IPS-18c (cell line): ENCODE results near the gene COMMD8.
"Not testable (repeated sequence)": the region's sequence is repeated elsewhere in the genome, so short reads cannot be mapped to it uniquely, and the experiment has no call there.

Experiments
- H3K4me3 ChIP-seq: 2 replicates; pipeline ENCODE4 v1.7.0; 2013; ENCODE audit warnings: low read depth, mild to moderate bottlenecking, low read length, moderate library complexity; ENCODE audit not compliant: insufficient read depth
- H3K9me3 ChIP-seq: one replicate; pipeline ENCODE4 v1.6.1; 2013; ENCODE audit warnings: mild to moderate bottlenecking, low read length, moderate library complexity; ENCODE audit not compliant: control insufficient read depth, insufficient read depth

Gene COMMD8

DNA sequence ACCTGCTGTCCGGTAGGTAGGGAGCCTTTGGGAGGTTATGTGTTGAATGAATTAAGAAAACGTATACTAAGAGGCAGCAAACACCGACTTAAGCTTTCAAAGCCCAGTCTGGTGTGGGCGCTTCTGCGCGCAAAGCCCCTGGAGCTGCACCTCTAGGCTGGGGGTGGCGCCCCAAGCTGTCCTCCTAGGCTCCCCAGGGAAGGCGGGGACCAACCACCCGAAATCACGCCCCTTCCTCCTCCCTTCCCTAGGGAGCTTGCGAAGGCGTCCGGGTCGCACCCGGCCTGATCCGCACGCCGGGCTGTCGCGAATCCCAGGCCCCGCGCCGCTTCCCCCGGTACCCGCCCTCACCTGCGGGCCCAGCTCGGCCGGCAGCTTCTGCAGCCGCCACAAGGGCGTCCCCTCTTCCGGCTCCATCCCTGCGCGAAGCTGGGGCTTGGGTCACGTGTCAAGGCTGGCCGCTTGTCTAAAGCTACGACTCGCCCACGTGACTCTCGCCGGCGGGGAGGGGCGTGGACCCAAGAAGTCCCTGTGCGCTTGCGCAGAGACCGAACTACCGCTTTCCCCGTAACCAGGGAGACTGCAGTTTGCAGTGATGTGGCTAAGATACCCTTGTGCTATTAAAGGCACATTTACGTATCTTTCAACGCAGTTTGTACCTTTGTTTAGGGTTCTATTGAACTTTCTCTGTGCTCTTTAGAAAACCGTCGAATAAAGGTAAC, at the start of gene COMMD8:
Gene COMMD8, minus strand, starts transcription at position 468 of the 722 bp plus-strand sequence. Its CDS starts 51 bp downstream, at position 417.
- peak within 1 kb of the TSS; percentile 67 for H3K4me3 ChIP-seq
- no peaks in the 10 kb centered on the region for H3K9me3 ChIP-seq

DNA sequence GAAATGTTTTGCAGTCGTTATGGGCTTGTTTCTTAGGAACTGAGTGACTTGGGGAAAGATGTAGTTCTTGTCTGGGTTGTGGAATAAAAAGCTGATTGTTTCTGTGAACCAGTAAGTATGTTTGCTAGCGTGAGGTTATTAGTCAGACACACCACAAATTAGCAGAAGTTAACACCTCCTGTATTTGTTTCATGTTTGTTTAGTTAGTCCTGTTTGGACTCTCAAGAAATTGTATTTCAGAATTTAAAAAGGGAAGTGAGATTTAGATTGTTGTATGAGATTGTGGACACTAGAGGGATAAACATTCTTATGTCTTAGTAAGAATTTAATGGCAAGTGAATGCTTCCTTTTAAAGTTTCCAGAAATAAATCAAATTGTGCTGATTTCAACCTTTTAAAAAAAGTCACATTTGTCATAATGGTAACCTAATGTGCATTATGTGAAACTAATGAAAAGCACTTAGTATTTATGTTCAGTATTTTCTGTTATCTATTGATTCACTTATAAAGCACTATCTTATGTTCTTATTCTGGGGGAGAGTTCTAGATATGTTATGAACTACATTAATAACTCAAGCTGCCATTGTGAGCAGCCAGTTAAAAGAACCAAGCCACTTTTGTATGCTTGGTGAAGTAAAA, 47.1 kb upstream of the COMMD8 start:
- Histone ChIP-seq H3K4me3 (no peak overlapping the region), H3K9me3 (no peaks in the 10 kb centered on the region)

GRCh38 chr4:47505666-47506065, 42.2 kb upstream of the COMMD8 start:
- Histone ChIP-seq H3K4me3 (no peak overlapping the region), H3K9me3 (no peaks in the 10 kb centered on the region)

DNA sequence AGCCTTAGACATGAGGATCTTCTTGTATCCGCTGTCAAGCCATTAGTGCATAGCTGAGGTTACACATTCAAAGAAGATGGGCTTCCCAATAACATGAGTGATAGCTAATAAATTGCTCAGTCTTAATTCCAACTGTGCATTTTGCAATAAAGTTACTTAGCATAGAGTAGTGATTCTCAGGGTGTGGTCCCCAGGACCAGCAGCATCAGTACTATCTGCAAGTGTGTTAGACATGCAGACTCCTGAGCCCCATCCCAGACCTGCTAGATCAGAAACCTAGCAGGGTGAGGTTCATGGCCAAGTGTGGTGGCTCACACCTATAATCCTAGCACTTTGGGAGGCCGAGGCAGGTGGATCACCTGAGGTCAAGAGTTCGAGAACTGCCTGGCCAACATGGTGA, 41.6 kb upstream of the COMMD8 start:
- Histone ChIP-seq H3K9me3 (no peaks in the 10 kb centered on the region), H3K4me3 (no peak overlapping the region)

- Histone ChIP-seq H3K4me3 (no peak overlapping the region), H3K9me3 (no peaks in the 10 kb centered on the region)
These were observed 37.3 kb upstream of the COMMD8 start for GRCh38 chr4:47500776-47501175.

- no peak overlapping the region for H3K4me3 ChIP-seq
These were observed 36.2 kb upstream of the COMMD8 start for GRCh38 chr4:47499700-47500099.

GRCh38 chr4:47498899-47499298, 35.4 kb upstream of the COMMD8 start:
- no peak overlapping the region for H3K4me3 ChIP-seq
- H3K9me3 ChIP-seq = no peaks in the 10 kb centered on the region

More at GRCh38 chr4:47499700-47500099, 36.2 kb upstream of the COMMD8 start:
- H3K9me3 ChIP-seq = no peaks in the 10 kb centered on the region

GRCh38 chr4:47494124-47494430, 30.6 kb upstream of the COMMD8 start:
- Histone ChIP-seq H3K9me3 (no peaks in the 10 kb centered on the region), H3K4me3 (no peak overlapping the region)

GRCh38 chr4:47493238-47494123, 30.0 kb upstream of the COMMD8 start:
- no peak overlapping the region for H3K4me3 ChIP-seq

GRCh38 chr4:47490550-47490949, 27.0 kb upstream of the COMMD8 start:
- H3K9me3 ChIP-seq = no peaks in the 10 kb centered on the region
- H3K4me3 ChIP-seq = no peak overlapping the region

More at GRCh38 chr4:47493238-47494123, 30.0 kb upstream of the COMMD8 start:
- H3K9me3 ChIP-seq = no peaks in the 10 kb centered on the region

- Histone ChIP-seq H3K4me3 (no peak overlapping the region), H3K9me3 (peaks cover 2% of the 10 kb centered on the region)
These were observed 25.2 kb upstream of the COMMD8 start for GRCh38 chr4:47488706-47489105.

DNA sequence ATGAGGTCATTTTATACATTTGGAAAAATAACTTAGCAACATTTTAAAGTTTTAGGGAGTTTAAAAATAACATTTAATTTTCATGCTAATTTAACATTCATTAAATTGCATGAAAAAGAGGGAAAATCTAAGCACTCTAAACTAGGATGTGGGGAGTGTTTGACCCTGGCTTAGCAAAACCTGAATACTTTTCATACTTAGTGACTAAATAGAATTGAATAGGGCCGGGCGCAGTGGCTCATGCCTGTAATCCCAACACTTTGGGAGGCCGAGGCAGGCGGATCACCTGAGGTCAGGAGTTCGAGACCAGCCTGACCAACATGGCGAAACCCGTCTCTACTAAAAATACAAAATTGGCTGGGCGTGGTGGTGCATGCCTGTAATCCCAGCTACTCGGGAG, 23.2 kb upstream of the COMMD8 start:
- not testable (repeated sequence) for H3K4me3 ChIP-seq

DNA sequence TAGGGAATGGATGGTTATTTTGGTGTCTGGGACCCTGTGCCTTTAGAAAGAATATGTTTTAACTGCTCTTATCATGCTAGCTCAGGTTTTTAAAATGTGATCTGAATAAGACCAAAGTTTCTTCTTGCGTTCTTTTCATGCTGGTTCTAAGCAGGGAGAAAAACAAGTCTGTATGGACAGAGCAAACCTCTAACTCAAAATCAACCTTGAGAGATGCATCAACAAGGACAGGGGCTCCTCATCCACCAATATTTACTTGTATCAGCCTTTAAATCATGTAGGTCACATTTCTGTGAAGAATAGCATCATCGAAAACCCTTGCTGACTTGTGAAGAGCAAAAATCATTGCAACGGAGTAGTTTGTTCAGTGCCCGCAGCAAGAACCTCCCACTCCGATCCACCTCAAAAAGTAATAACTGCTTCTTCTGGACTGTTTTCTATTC, 22.8 kb upstream of the COMMD8 start:
- H3K4me3 ChIP-seq = no peak overlapping the region
- H3K9me3 ChIP-seq = peaks cover 2% of the 10 kb centered on the region

More for the DNA sequence above, 23.2 kb upstream of the COMMD8 start:
- H3K9me3 ChIP-seq = not testable (repeated sequence)

- Histone ChIP-seq H3K4me3 (peak overlapping the region; percentile 69; the same call in 1 of the 2 replicates), H3K9me3 (peaks cover 2% of the 10 kb centered on the region)
These were observed 22.3 kb upstream of the COMMD8 start for GRCh38 chr4:47485768-47486167.

- peak within 1 kb of the TSS; percentile 69 for H3K4me3 ChIP-seq
- H3K9me3 ChIP-seq = peaks cover 2% of the 10 kb centered on the region
These were observed 21.7 kb upstream of the COMMD8 start, which contains the start of gene ATP10D for GRCh38 chr4:47485047-47485692. ATP10D (plus strand) TSS chr4:47485275; CDS start chr4:47512541, 27,266 bp downstream.

GRCh38 chr4:47484168-47484567, 20.7 kb upstream of the COMMD8 start:
- Histone ChIP-seq H3K4me3 (no peak overlapping the region), H3K9me3 (peaks cover 2% of the 10 kb centered on the region)

DNA sequence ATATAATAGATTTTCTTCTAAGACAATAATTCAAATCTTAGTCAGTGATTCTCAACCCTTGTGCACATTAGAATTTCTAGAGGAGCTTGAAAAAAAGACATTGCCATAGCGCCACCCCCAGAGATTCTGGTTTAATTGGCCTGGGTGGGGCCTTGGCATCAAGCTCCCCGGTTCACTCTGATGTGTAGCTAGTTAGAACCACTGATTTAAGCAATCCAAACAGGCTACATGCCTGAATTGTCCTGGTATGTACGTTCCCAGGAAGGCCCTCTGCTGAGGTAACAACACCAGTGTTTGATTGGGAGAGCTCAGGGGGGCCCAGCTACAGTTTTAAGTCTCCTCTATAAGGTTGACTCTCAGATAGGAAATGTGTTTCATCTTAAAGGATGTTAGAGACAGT, 20.2 kb upstream of the COMMD8 start:
- H3K4me3 ChIP-seq = no peak overlapping the region
- H3K9me3 ChIP-seq = peaks cover 2% of the 10 kb centered on the region
